RWPE1 (cell line): ENCODE results near the gene NEMP2.

Experiments
- CTCF ChIA-PET: fragments of 350-600 bp; sonication (Branson Sonifier 250); formaldehyde crosslinking; extraction: SDS; loops from one replicate; lab custom pipeline; 2021; lab: Yijun Ruan, JAX
- POLR2A ChIA-PET: fragments of 400-600 bp; formaldehyde crosslinking; extraction: SDS; loops from one replicate; lab custom pipeline; 2020; ENCODE audit warnings: antibody characterized with exemption; ENCODE audit not compliant: low non-redundant PET; lab: Yijun Ruan, JAX
- DNase-seq: peaks from one replicate; pipeline ENCODE4 v3.0.0; 2012; ENCODE audit warnings: low spot score
- H3K27ac ChIP-seq: fragments of 450-650 bp; 2 replicates; pipeline ENCODE4 v1.5.1; 2017
- CTCF ChIP-seq: fragments of 450-650 bp; conservative IDR thresholded peaks from 2 replicates; pipeline ENCODE4 v1.5.1; 2017; ENCODE audit warnings: low read depth, mild to moderate bottlenecking

Gene NEMP2

GRCh38 chr2:190562121-190562520 is 27.6 kb upstream of the NEMP2 start:
- DNase-seq: no peak
- H3K27ac ChIP-seq: no peak overlapping the region
- CTCF ChIA-PET: no interaction called here
- POLR2A ChIA-PET: no interaction called here
- no peak for TF ChIP-seq CTCF

GRCh38 chr2:190561094-190561493 is 26.6 kb upstream of the NEMP2 start:
- TF ChIP-seq CTCF: no peak
- ChIA-PET CTCF (interaction anchor here (0.6 kb wide), 1 partner anchor 764 kb away, joined by 3 read pairs; no protein-coding TSS in a partner anchor), POLR2A (no interaction called here)
- no peak overlapping the region for H3K27ac ChIP-seq
- no peak for DNase-seq

- DNase-seq: no peak
- no peak for TF ChIP-seq CTCF
- 0 out of 2 replicates have a peak overlapping the region, but pooled peaks have one; percentile 1 for H3K27ac ChIP-seq
- POLR2A ChIA-PET: no interaction called here
- CTCF ChIA-PET: interaction anchor here (0.6 kb wide), 1 partner anchor 10 kb away, joined by 3 read pairs; no protein-coding TSS in a partner anchor
Observed at GRCh38 chr2:190554357-190555006, 20.0 kb upstream of the NEMP2 start.

- CTCF ChIA-PET: no interaction called here
- no peak for TF ChIP-seq CTCF
- DNase-seq: no peak
- POLR2A ChIA-PET: no interaction called here
- no peak overlapping the region for H3K27ac ChIP-seq
Observed at GRCh38 chr2:190553254-190553653, 18.7 kb upstream of the NEMP2 start.

- TF ChIP-seq CTCF: no peak
- CTCF ChIA-PET: interaction anchor here (0.6 kb wide), 1 partner anchor 464 kb away, joined by 3 read pairs; no protein-coding TSS in a partner anchor
- DNase-seq: no peak
- POLR2A ChIA-PET: no interaction called here
- no peak overlapping the region for H3K27ac ChIP-seq
Observed at GRCh38 chr2:190551928-190552327, 17.4 kb upstream of the NEMP2 start.

- CTCF ChIA-PET: no interaction called here
- POLR2A ChIA-PET: no interaction called here
- no peak overlapping the region for H3K27ac ChIP-seq
- no peak for DNase-seq
- TF ChIP-seq CTCF: no peak
Observed at GRCh38 chr2:190550137-190550536, 15.6 kb upstream of the NEMP2 start.
